RWPE2 (cell line): ENCODE measurements around the gene CTSF.

Source experiments
- ATAC-seq: fragments of 200-7000 bp; cut with Tn5 transposase; 3 replicates; pipeline ENCODE4 v1.9.1; 2021; ENCODE audit warnings: low read depth
- DNase-seq: peaks from one replicate; pipeline ENCODE4 v3.0.0-alpha.2; 2020; ENCODE audit warnings: low spot score
- H3K27ac ChIP-seq: fragments of 450-650 bp; 2 replicates; pipeline ENCODE4 v1.5.1; 2017; ENCODE audit warnings: mild to moderate bottlenecking; ENCODE audit not compliant: poor library complexity, severe bottlenecking
- H3K27me3 ChIP-seq: fragments of 250-450 bp; sonication (Bioruptor Pico); 2 replicates; pipeline ENCODE4 v1.5.1; 2021; ENCODE audit warnings: mild to moderate bottlenecking, moderate library complexity; ENCODE audit not compliant: insufficient read depth, poor library complexity, severe bottlenecking
- H3K36me3 ChIP-seq: fragments of 250-450 bp; sonication (Bioruptor Pico); 2 replicates; pipeline ENCODE4 v1.5.1; 2020; ENCODE audit warnings: low read depth, mild to moderate bottlenecking, moderate library complexity
- H3K4me1 ChIP-seq: fragments of 250-450 bp; sonication (Bioruptor Pico); 2 replicates; pipeline ENCODE4 v1.5.1; 2021; ENCODE audit warnings: mild to moderate bottlenecking, moderate library complexity; ENCODE audit not compliant: insufficient read depth, poor library complexity, severe bottlenecking
- H3K4me3 ChIP-seq: fragments of 250-450 bp; sonication (Bioruptor Pico); 2 replicates; pipeline ENCODE4 v1.5.1; 2021; ENCODE audit warnings: mild to moderate bottlenecking, moderate library complexity; ENCODE audit not compliant: severe bottlenecking
- H3K9me3 ChIP-seq: fragments of 250-450 bp; sonication (Bioruptor Pico); 2 replicates; pipeline ENCODE4 v1.5.1; 2021; ENCODE audit warnings: mild to moderate bottlenecking, moderate library complexity; ENCODE audit not compliant: severe bottlenecking
- TF ChIP-seq, protein P1 (sequence below): fragments of 450-650 bp; IDR thresholded peaks from one replicate; pipeline ENCODE4 v1.5.1; 2017; ENCODE audit warnings: mild to moderate bottlenecking, moderate library complexity; ENCODE audit not compliant: poor library complexity, severe bottlenecking

The CTSF gene

DNA sequence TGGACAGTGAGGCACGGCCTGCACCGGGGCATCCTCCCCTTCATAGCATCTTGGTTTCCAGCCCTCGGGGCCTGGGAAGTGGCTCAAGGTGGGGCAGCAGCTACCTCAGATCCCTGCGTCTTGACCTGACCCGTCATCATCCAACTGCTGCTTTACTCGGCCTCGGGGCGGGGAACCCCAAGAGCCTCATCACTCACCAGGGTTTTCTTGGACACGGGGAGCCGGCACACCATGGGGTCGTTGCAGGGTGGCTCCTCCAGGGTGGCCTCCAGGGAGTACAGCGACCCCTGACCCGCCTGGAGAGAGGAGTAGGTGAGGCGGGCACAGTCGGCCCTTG lies 651 bp downstream of the CTSF start:
- no peaks in the 10 kb centered on the region for H3K27me3 ChIP-seq
- TF ChIP-seq, protein P1, sequence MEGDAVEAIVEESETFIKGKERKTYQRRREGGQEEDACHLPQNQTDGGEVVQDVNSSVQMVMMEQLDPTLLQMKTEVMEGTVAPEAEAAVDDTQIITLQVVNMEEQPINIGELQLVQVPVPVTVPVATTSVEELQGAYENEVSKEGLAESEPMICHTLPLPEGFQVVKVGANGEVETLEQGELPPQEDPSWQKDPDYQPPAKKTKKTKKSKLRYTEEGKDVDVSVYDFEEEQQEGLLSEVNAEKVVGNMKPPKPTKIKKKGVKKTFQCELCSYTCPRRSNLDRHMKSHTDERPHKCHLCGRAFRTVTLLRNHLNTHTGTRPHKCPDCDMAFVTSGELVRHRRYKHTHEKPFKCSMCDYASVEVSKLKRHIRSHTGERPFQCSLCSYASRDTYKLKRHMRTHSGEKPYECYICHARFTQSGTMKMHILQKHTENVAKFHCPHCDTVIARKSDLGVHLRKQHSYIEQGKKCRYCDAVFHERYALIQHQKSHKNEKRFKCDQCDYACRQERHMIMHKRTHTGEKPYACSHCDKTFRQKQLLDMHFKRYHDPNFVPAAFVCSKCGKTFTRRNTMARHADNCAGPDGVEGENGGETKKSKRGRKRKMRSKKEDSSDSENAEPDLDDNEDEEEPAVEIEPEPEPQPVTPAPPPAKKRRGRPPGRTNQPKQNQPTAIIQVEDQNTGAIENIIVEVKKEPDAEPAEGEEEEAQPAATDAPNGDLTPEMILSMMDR, result no peak
- no peaks in the 10 kb centered on the region for H3K36me3 ChIP-seq
- no peaks in the 10 kb centered on the region for H3K9me3 ChIP-seq
- ATAC-seq, result no peak
- no peak overlapping the region for H3K27ac ChIP-seq
- H3K4me3 ChIP-seq, result peak overlapping the region; percentile 45
- DNase-seq, result no peak
- no peaks in the 10 kb centered on the region for H3K4me1 ChIP-seq

DNA sequence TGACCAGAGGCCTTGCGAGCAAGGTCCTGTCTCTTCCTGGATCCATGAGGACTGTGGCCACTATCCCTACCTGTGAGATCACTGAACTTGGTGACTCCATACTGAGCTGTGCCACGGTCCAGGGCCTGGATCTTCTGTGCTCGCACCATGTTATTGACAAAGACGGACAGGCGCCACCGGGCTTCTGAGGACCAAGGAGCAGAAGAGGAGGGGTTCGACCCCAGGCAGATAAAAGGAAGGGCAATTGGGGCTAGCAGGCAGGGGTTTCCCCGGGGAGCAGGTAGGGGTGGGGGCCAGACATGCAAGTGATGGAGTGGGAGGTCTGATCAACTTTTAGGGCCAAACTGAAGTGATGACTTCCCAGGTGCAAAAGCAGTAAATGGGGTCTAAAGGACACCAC lies 2.2 kb downstream of the CTSF start:
- Histone ChIP-seq H3K27me3 (no peaks in the 10 kb centered on the region), H3K9me3 (no peaks in the 10 kb centered on the region), H3K4me3 (no peak overlapping the region), H3K4me1 (no peaks in the 10 kb centered on the region), H3K27ac (no peak overlapping the region), H3K36me3 (no peaks in the 10 kb centered on the region)
- ATAC-seq (no peak), DNase-seq (no peak)
- TF ChIP-seq, protein P1, result no peak

DNA sequence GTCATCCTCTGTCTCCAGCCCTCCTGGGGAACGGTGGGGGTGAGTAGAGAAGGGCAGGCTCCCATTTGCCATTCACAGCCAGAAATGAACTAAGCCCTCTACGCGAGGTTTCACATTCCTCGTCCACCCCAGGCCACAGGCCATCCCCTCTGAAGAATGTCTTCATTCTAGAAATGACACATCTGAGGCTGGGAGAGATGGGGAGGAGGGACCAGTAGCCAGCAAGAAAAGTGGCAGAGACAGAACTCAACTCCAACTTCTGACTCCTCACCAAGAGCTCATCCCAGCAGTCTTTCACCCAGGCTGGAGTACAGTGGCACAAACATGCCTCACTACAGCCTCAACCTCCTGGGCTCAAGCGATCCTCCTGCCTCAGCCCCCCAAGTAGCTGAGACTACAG lies 3.4 kb downstream of the CTSF start:
- TF ChIP-seq, protein P1, result no peak
- no peaks in the 10 kb centered on the region for H3K27me3 ChIP-seq
- H3K36me3 ChIP-seq, result no peaks in the 10 kb centered on the region
- H3K4me3 ChIP-seq, result no peak overlapping the region
- H3K9me3 ChIP-seq, result no peaks in the 10 kb centered on the region
- DNase-seq (no peak), ATAC-seq (no peak)
- no peak overlapping the region for H3K27ac ChIP-seq
- no peaks in the 10 kb centered on the region for H3K4me1 ChIP-seq

DNA sequence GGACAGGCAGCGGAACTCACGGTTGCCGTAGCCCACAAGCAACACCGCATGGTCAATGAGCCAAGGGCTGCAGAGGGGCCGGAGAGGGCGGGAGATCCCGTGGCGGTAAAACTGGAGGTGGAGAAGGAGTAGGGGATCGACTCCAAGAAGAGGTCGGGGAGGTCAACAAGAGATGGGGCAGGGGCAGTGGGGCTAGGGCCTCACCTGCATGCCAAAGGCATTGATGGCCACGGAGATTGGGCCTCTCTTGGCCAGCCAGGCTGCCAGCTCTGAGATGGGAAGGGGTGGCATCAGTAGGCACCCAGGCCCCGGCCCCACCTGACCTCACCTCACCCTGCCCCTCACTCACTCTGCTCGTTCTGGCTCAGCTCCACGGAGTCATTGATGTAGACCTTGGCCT lies 3.9 kb downstream of the CTSF start:
- no peak overlapping the region for H3K4me3 ChIP-seq
- TF ChIP-seq, protein P1, result no peak
- ATAC-seq (no peak), DNase-seq (no peak)
- H3K9me3 ChIP-seq, result no peaks in the 10 kb centered on the region
- no peaks in the 10 kb centered on the region for H3K27me3 ChIP-seq
- no peaks in the 10 kb centered on the region for H3K4me1 ChIP-seq
- H3K36me3 ChIP-seq, result no peaks in the 10 kb centered on the region
- no peak overlapping the region for H3K27ac ChIP-seq

DNA sequence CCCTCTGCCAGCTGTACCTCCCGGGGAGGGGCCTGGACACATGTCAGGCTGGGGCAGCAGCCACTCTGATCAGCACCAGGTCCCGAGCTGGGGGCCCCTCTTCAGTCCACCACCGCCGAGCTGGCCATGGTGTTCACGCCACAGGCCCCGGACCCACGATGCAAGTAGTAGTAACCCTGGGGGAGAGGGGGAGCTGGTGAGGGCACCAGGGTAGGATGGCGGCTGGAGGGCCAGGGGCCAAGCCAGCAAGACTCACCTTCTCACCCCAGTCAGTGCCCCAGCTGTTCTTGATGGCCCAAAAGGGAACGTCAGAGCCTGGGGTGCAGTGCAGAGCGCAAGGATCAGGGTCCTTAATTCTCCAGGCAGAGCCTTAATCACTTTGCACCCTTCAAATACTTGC lies 4.6 kb downstream of the CTSF start:
- TF ChIP-seq, protein P1, result no peak
- ATAC-seq (no peak), DNase-seq (no peak)
- Histone ChIP-seq H3K36me3 (no peaks in the 10 kb centered on the region), H3K4me3 (no peak overlapping the region), H3K9me3 (no peaks in the 10 kb centered on the region), H3K27ac (no peak overlapping the region), H3K27me3 (peaks cover under 1% of the 10 kb centered on the region), H3K4me1 (no peaks in the 10 kb centered on the region)
